ENCODE measurements around the gene GEN1.

GEN1 gene

DNA sequence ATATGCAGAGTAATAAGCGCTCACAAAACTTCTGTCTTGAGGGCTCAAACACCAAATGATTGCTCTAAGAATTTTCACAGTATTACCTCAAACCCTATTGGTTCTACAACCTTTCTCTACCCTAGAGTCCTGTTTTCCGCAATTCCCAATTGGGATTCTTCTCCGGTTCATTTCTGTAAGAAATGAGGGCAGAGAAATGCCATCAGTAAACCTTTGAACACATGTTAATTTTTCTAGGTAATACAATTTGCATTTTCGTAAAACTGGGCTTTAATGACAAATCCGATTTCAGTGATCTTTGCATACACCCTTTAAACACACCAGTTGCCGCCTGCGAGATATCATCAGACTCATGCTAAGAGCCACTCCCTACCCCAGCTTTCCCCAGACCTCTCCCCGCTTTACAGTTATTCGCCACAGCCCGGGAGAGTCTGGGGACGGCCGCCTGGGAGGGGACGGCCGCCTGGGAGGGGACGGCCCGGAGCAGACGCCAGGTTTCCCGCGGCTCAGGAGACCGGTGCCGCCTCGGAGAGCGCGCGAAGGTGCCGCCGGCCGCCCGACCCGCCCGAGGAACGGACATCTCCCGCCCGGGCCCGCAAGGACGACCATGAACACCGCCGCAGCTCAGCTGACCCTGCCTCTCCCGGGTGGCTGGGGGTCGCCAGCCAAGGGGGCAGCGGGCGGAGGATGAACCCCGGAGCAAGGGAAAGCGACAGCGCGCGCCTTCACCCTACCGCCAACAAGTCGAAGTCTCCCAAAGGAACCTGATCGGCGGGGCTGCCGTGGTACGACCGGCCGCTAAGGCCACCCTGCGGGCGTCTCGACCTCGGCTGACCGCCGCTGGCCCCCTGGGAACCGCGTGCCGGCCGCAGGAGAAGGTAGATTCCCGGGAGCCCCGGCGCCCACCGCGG lies 791 bp upstream of the GEN1 start:
- H3K4me3 ChIP-seq (ENCODE audit: low read depth, low read length): peak overlapping the region; percentile 94
- DNase-seq (ENCODE audit: low read depth): no peak

DNA sequence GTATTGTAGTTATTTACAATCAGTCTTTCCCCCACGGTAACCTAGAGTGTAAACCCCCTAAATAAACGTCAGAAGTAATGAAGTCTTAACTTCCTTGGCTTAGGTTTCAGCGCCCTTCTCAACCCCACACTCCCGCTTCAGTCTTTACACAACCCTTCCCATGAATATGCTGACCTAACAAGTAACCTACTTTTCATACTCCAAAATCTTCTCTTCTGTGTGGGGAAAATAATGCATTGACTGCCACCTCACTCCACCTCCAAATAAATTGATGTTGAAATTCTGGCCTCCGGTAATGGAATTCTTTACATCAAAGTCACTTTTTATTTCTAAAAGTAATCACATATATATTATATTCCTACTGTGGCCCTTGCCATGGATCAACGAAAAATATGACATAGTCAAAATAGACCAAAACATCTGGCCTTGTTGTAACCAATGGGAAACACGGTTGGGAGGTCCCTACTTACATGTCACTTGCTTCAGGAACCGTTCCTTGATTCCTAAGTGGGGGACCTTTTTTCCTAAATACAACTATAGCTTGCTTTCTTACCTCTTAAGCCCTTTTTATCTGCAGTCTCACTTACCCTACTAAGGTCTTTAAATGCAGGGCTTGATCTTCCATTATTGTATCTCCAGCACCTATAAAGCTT lies 961 bp downstream of the GEN1 start:
- no peak for DNase-seq (ENCODE audit: low read depth)
- H3K4me3 ChIP-seq (ENCODE audit: low read depth, low read length): peak overlapping the region; percentile 94

DNA sequence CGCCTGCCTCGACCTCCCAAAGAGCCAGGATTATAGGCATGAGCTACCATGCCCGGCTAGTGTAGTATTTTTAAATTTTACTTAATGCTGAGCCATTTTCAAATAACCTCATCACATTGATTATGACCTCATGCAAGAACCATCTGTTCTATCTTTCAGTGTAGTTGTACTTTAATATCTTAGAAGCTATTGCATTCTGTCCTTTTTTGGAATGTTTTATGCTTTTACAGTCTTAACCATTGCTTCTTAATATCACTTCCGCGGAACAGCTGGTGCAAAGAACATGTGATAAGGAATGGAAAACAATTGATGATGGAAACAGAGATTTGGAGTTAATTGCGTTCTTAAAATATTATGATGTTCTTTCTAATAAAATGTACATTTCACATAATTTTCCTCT lies 2.7 kb downstream of the GEN1 start:
- DNase-seq (ENCODE audit: low read depth): no peak

DNA sequence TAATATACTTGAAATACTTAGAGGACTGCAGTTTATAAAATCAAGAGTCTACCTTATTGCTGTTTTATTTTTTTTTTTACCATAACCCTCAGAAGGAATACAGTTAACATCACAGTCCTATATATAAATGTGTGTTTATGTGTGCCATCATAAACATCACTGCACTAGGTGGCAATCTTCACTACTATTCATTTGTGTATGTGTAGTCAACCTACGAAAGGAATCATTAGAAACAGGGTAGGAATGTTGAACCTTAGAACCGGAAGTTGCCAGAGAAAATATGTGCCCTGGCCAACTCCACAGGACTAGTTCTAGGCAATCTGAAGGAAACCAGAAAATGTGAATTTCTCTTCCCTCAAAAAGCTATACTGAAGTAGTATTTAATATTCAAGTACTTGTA lies 3.4 kb downstream of the GEN1 start:
- no peak for DNase-seq (ENCODE audit: low read depth)

More for the DNA sequence above, 2.7 kb downstream of the GEN1 start:
- H3K4me3 ChIP-seq (ENCODE audit: low read depth, low read length): no peak overlapping the region

DNA sequence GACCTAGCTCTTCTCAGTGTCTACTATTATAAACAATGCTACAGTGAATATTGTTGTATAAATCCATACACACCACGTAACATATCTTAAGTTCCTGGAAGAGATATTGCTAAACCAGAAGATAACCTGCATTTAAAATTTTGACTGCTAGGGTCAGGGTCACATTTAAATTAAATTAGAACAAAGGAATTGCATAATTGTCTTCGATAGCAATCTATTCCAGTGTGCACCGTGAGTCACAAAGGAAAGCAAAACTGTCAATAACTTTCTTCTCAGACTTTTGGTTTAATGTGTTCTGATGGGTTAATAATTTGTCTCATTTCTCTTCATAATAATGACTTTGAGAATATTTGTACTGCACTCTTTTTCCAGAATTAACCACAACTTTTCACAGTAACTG lies 4.2 kb downstream of the GEN1 start:
- no peak overlapping the region for H3K4me3 ChIP-seq (ENCODE audit: low read depth, low read length)
- no peak for DNase-seq (ENCODE audit: low read depth)

More for the DNA sequence above, 3.4 kb downstream of the GEN1 start:
- H3K4me3 ChIP-seq (ENCODE audit: low read depth, low read length): no peak overlapping the region

DNA sequence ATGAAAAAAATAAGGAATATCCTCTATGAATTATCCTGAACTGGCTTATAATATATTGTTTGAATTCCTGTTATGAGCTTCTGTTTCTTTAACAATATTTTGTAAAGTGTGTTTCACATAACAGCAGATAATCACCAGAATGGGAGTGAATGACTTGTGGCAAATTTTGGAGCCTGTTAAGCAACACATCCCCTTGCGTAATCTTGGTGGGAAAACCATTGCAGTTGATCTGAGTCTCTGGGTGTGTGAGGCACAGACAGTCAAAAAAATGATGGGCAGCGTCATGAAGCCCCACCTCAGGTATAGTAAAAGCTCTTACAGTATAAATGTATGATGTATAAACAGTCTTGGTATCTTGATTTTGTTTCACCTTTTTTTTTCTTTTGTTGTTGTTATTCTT lies 5.9 kb downstream of the GEN1 start:
- H3K4me3 ChIP-seq (ENCODE audit: low read depth, low read length): no peak overlapping the region
- DNase-seq (ENCODE audit: low read depth): no peak

DNA sequence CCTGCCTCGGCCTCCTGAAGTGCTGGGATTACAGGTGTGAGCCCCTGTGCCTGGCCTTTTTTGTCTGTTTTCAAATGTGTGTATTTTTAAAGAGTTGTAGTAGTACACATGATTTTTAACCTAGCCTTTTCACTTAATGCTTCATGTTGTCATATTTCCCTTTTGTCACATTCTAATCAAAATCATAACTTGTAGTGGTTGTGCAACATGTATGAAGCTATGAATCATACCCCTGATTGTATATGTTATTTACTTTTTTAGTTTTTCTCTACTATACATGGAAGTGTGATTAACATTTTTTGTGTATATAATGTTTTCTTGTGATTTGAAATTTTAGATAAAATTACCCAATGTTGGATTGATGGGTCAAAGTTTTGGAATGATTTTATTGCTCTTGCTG lies 8.5 kb downstream of the GEN1 start:
- DNase-seq (ENCODE audit: low read depth): no peak

DNA sequence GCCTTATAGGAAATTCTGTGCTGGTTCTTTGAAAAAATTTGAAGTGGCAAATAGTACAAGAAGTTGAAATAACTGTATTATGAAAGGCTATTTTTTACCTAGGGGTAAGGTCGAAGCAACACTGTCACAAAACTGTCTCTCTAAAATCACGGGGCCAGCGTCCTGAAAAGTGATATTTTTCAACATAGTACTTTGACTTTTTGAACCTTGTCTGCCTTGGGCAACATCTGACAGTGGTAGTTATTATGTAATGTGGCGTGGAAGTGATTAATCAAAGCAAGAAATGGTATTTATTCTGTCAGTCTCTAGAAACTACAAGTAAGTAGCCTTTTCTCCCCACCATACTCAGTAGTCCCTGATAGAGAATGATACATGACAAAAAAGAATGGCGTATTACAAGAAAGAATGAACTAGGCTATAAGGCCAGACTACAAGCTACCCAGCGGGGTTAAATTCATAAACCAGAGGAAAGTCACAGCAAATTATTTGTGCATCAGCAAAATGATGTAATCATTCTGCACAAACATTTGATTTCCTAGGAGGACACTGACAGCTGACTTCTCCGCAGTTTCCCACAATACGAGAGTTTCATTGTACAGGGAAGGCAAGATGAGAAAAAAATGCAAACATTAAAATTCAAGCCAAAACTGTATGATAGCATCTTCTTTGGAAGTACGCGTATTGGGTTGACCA lies 9.8 kb downstream of the GEN1 start:
- DNase-seq (ENCODE audit: low read depth): no peak
- no peak overlapping the region for H3K4me3 ChIP-seq (ENCODE audit: low read depth, low read length)

More for the DNA sequence above, 8.5 kb downstream of the GEN1 start:
- H3K4me3 ChIP-seq (ENCODE audit: low read depth, low read length): no peak overlapping the region

DNA sequence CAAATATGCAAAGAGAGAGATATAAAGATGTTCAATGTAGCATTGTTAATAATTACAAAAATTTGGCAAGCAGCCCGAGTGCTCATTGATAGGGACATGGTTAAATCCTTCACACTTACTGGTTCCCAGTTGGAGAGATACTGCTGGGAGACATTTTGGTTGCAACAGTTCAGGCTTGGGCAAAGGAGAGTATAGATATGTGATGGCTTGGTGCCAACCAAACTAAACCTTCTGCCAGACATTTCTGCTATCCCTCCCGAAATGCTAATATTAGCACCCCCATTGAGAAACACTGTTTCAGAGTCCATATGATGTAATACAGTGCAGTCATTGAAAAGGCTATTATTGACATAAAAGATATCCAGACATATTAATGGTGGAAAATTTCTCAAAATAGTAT lies 11.5 kb downstream of the GEN1 start:
- H3K4me3 ChIP-seq (ENCODE audit: low read depth, low read length): no peak overlapping the region
- DNase-seq (ENCODE audit: low read depth): no peak

- H3K4me3 ChIP-seq (ENCODE audit: low read depth, low read length): no peak overlapping the region
- no peak for DNase-seq (ENCODE audit: low read depth)
Observed at GRCh38 chr2:17768894-17769293, 15.0 kb downstream of the GEN1 start.

GRCh38 chr2:17771956-17772355 lies 18.0 kb downstream of the GEN1 start:
- no peak overlapping the region for H3K4me3 ChIP-seq (ENCODE audit: low read depth, low read length)
- DNase-seq (ENCODE audit: low read depth): no peak

DNA sequence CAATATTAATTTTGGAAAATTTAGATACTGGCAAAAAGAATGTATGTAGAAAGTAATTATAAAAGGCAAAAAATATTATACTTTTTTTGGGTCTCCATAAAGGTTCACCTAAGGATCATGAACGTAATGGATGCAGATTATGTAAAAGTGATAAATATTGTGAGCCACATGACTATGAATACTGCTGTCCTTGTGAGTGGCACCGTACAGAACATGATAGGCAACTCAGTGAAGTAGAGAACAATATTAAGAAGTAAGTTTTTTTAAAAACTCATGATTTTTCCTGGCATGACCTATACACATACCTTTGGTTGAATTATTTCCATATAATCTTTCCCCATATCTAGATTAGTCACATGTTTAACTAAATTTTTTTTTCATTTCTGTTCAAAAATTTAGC lies 18.6 kb downstream of the GEN1 start:
- no peak overlapping the region for H3K4me3 ChIP-seq (ENCODE audit: low read depth, low read length)
- no peak for DNase-seq (ENCODE audit: low read depth)

GRCh38 chr2:17780546-17780945 lies 26.6 kb downstream of the GEN1 start:
- no peak for DNase-seq (ENCODE audit: low read depth)
- H3K4me3 ChIP-seq (ENCODE audit: low read depth, low read length): no peak overlapping the region

DNA sequence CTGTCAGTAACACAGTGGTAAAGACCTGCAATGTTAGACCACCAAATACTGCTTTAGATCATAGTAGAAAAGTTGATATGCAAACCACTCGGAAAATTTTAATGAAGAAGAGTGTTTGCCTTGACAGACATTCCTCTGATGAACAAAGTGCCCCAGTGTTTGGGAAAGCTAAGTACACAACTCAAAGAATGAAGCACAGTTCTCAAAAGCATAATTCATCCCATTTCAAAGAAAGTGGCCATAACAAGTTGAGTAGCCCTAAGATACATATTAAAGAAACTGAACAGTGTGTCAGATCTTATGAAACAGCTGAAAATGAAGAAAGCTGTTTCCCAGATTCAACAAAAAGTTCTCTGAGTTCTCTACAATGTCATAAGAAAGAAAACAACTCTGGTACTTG lies 27.5 kb downstream of the GEN1 start:
- no peak for DNase-seq (ENCODE audit: low read depth)
- H3K4me3 ChIP-seq (ENCODE audit: low read depth, low read length): no peak overlapping the region

DNA sequence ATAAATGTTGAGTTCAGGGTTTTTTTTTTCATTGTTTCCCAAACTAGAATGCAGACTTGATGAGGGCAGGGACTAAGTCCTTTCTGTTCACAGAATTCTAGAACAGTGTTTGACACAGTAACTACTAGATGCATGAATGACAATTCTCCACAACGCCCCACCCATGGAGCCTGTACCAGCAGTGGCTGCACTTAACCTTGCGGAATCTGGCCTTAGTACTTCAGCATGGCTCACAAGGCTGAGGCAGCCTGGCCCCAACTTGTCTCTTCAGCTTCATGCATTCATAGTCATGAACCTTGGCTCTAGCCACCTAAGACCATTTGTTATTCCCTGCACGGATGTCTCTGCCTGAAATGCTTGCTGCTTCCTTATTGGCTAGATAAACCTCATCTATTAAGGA lies 32.8 kb downstream of the GEN1 start:
- no peak for DNase-seq (ENCODE audit: low read depth)
- H3K4me3 ChIP-seq (ENCODE audit: low read depth, low read length): no peak overlapping the region

- no peak overlapping the region for H3K4me3 ChIP-seq (ENCODE audit: low read depth, low read length)
- no peak for DNase-seq (ENCODE audit: low read depth)
Observed at GRCh38 chr2:17788773-17789172, 34.8 kb downstream of the GEN1 start.

DNA sequence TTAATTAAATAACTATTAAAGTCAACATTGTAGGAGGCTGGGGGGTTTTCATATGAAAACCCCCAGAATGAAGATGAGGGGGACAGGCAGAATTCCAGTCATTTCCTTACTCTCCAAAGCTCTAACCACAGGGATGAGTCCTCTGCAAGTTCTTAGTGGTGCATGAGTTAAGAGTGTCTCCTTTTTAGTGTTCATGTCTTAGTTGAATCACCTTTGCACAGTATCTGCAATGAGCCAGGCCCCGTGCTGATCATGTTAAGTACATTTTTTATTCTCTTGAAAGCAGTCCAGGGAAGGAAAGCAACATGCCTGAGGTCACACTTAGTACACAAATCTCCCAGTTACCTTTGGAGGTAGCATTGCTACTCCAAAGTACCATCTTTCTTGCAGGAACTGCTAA lies 36.6 kb downstream of the GEN1 start:
- no peak for DNase-seq (ENCODE audit: low read depth)
- no peak overlapping the region for H3K4me3 ChIP-seq (ENCODE audit: low read depth, low read length)

DNA sequence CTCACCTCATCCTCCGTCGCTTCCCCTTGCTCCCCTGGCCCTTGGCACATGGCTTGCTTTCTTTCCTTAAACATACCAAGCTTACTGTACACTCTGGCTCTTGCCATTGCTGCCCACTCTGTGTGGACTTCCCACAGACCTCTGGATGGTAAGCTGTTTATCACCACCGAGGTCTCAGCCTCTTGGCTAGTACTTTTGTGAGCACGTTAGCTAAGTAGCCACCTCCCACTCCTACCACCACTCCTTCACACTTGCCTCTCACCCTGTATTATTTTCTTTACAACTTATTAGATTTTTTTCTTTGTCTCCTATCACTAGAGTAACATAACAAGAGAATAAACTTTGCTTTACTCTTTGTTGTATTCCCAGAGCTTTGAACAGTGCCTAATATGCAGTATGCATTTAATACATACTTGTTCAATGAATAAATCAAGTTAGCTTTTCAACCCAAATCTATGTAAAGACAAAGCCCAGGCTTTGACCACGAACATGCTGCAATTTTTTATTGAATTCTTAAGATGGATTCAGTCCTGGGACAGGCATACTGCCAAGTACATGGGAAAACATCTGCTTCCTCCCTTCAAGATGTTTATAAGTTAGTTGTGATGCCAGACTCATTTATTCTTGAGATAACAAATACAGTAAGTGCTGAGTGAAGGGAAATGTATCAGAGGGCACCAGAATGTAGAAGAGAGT lies 37.3 kb downstream of the GEN1 start:
- H3K4me3 ChIP-seq (ENCODE audit: low read depth, low read length): no peak overlapping the region
- DNase-seq (ENCODE audit: low read depth): peak; percentile 56

DNA sequence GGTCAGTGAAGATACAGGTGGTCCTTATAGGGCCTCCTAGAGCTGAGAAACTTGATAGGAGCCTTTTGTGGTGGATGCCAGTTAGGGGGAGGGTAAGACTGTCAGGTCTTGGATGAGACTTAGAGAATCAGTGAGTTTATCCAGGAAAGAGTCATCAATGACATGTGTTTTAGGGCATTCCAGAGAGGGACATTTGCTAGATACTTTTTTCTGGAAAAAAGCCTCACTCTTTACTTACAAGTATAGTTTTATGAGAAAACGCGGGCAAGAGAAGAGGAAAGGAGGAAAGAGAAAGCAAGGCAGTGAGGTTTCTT lies 37.8 kb downstream of the GEN1 start:
- no peak overlapping the region for H3K4me3 ChIP-seq (ENCODE audit: low read depth, low read length)
- DNase-seq (ENCODE audit: low read depth): no peak

- H3K4me3 ChIP-seq (ENCODE audit: low read depth, low read length): no peak overlapping the region
- DNase-seq (ENCODE audit: low read depth): no peak
Observed at GRCh38 chr2:17792515-17792914, 38.6 kb downstream of the GEN1 start.
